GM18505 (cell line): ENCODE measurements around the gene DAB2IP.

Source experiments
- ATAC-seq: cut with Tn5 transposase; IDR thresholded peaks from one replicate; pipeline ENCODE4 v1.9.1; 2021; ENCODE audit not compliant: unreplicated experiment
- POLR2A ChIP-seq: IDR thresholded peaks from 4 replicates; pipeline ENCODE4 v1.6.1; 2011; ENCODE audit warnings: borderline replicate concordance; ENCODE audit not compliant: insufficient read depth, insufficient read length; ENCODE audit errors: extremely low read depth

The DAB2IP gene

GRCh38 chr9:121807069-121807822 lies 155.8 kb downstream of the DAB2IP start:
- ATAC-seq = no peak
- TF ChIP-seq POLR2A = no peak

- TF ChIP-seq POLR2A = no peak
- no peak for ATAC-seq
Measured at GRCh38 chr9:121807823-121808278, 156.4 kb downstream of the DAB2IP start.

GRCh38 chr9:121808781-121809180 lies 157.3 kb downstream of the DAB2IP start:
- ATAC-seq = no peak
- TF ChIP-seq POLR2A = no peak

- ATAC-seq = no peak
- no peak for TF ChIP-seq POLR2A
Measured at GRCh38 chr9:121809356-121810050, 158.1 kb downstream of the DAB2IP start.

GRCh38 chr9:121810489-121810888 lies 159.1 kb downstream of the DAB2IP start:
- TF ChIP-seq POLR2A = no peak
- no peak for ATAC-seq

- no peak for ATAC-seq
- no peak for TF ChIP-seq POLR2A
Measured at GRCh38 chr9:121811140-121811539, 159.7 kb downstream of the DAB2IP start.

- TF ChIP-seq POLR2A = no peak
- no peak for ATAC-seq
Measured at GRCh38 chr9:121811751-121812150, 160.3 kb downstream of the DAB2IP start.

- no peak for ATAC-seq
- TF ChIP-seq POLR2A = no peak
Measured at GRCh38 chr9:121812159-121812735, 160.8 kb downstream of the DAB2IP start.

- ATAC-seq = no peak
- TF ChIP-seq POLR2A = no peak
Measured at GRCh38 chr9:121813519-121814210, 162.2 kb downstream of the DAB2IP start.

- no peak for TF ChIP-seq POLR2A
- ATAC-seq = no peak
Measured at GRCh38 chr9:121814594-121814993, 163.2 kb downstream of the DAB2IP start.

GRCh38 chr9:121815084-121815483 lies 163.7 kb downstream of the DAB2IP start:
- no peak for TF ChIP-seq POLR2A
- ATAC-seq = no peak

- ATAC-seq = no peak
- TF ChIP-seq POLR2A = no peak
Measured at GRCh38 chr9:121815546-121816448, 164.4 kb downstream of the DAB2IP start.
